PC-9 (cell line): ENCODE measurements around the gene C5orf22.

Experiments
- EZH2 ChIP-seq: fragments of 200-600 bp; sonication (generic); IDR thresholded peaks from 2 replicates; pipeline ENCODE4 v1.8.0; 2017; ENCODE audit warnings: antibody characterized with exemption, low read depth
- TF ChIP-seq, protein P1 (sequence below): fragments of 200-600 bp; sonication (generic); conservative IDR thresholded peaks from 2 replicates; pipeline ENCODE4 v1.6.1; 2017; ENCODE audit warnings: mixed run types, antibody characterized with exemption, mild to moderate bottlenecking, moderate library complexity

DNA sequence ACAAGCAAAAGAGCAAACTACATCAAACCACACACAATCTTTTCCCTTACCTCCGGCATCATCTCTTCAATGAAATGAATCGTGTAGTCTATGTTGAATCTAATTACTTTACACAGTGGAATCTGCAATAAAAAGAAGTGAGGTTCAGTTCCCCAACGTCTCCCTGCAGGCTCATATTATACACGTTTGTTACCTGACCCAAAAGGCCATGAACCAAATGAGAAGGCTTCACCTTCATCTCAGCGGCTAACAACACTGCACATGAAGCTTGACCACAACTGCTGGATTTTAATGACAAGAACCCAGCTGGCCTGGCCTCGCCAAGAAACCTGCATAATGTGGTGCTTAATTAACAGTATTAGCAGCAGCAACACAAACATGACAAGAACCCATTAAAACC, 45.7 kb upstream of the C5orf22 start:
- TF ChIP-seq, protein P1, sequence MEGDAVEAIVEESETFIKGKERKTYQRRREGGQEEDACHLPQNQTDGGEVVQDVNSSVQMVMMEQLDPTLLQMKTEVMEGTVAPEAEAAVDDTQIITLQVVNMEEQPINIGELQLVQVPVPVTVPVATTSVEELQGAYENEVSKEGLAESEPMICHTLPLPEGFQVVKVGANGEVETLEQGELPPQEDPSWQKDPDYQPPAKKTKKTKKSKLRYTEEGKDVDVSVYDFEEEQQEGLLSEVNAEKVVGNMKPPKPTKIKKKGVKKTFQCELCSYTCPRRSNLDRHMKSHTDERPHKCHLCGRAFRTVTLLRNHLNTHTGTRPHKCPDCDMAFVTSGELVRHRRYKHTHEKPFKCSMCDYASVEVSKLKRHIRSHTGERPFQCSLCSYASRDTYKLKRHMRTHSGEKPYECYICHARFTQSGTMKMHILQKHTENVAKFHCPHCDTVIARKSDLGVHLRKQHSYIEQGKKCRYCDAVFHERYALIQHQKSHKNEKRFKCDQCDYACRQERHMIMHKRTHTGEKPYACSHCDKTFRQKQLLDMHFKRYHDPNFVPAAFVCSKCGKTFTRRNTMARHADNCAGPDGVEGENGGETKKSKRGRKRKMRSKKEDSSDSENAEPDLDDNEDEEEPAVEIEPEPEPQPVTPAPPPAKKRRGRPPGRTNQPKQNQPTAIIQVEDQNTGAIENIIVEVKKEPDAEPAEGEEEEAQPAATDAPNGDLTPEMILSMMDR: no peak
- no peak for TF ChIP-seq EZH2
